Heart left ventricle (tissue), 13 donors: ENCODE data around the gene CST4.

Experiments used
- CTCF ChIP-seq, 12 donors: fragments of 200-600 bp; sonication (generic) in 4 of 12; IDR thresholded peaks; one replicate each; pipeline versions ENCODE4 v1.5.0 to v1.8.0; 2018 to 2022; ENCODE audit warnings: antibody characterized with exemption in 12 of 12, mild to moderate bottlenecking in 5 of 12
- POLR2A ChIP-seq, 2 donors: fragments of 450-650 bp; IDR thresholded peaks; one replicate each; pipeline ENCODE4 v1.6.1; 2017; ENCODE audit warnings: antibody characterized with exemption in 2 of 2, mild to moderate bottlenecking in 2 of 2, moderate library complexity in 2 of 2
- donor health status: ischemic (EF 13 %, LVEDD 7.1; RV severe dilation, severe dysfunction).
- donor health status: DM: no; HTN: yes; CAD: no.
- donor health status: DM: no; HTN: no; CAD: no.
- donor health status: ischemic (EF 25% LVEDD 6.9; RV normal size, moderate dysfunction).
- donor health status: ischemic (EF 25% LVEDD 5.7; RV mildly dilated, moderate dysfunction).
- donor health status: ischemic (EF 35%, LVEDD 5.7; RV mildly dilated, moderate dysfunction).
- donor health status: nonischemic (EF 11% LVEDD 7.7; RV severe dilation, severe dysfunction).
- donor health status: DM: yes; HTN: yes; CAD: no.
- donor health status: PGD.
- donor health status: ischemic (EF 29% LVEDD 5.4; RV normal size, mild dysfunction).
- donor health status: nonischemic (EF 23%, LVEDD 6.1; RV moderate dilation, normal function).

- TF ChIP-seq POLR2A (IDR thresholded peaks at IDR 0.05) = no peak
- TF ChIP-seq CTCF (IDR thresholded peaks at IDR 0.05) = no peak
Observed at GRCh38 chr20:23643659-23644058, 45.2 kb downstream of the CST4 start.
